HepG2 (cell line): ENCODE results near the gene TRH. TPM values are rescaled to one million over a fixed set of nuclear protein-coding genes. Genes with fewer than 3 reads are reported as not detected.

Source experiments
- EP300 ChIP-seq, 3 experiments: sonication (generic) in 1 of 3; formaldehyde crosslinking in 1 of 3; IDR thresholded peaks; 2 replicates each; pipeline versions ENCODE4 v1.5.1 to v1.6.1; 2011 to 2020; ENCODE audit warnings: low read depth in 2 of 3, low read length in 2 of 3, borderline replicate concordance in 1 of 3, improper control_type of control experiment in 1 of 3, mild to moderate bottlenecking in 1 of 3, missing genetic modification reagents in 1 of 3, moderate library complexity in 1 of 3
- HBP1 ChIP-seq: IDR thresholded peaks from 2 replicates; pipeline ENCODE4 v1.6.1; 2016; ENCODE audit warnings: low read depth, control low read depth
- HMGA1 ChIP-seq: sonication (generic); formaldehyde crosslinking; conservative IDR thresholded peaks from 2 replicates; pipeline ENCODE4 v1.4.0; 2020; ENCODE audit warnings: missing genetic modification reagents
- HNRNPLL ChIP-seq: fragments of 200-400 bp; formaldehyde crosslinking; IDR thresholded peaks from 2 replicates; pipeline ENCODE4 v1.6.1; 2017; ENCODE audit warnings: mild to moderate bottlenecking, low read depth, low read length; ENCODE audit not compliant: poor library complexity, severe bottlenecking
- IRF2 ChIP-seq: IDR thresholded peaks from 2 replicates; pipeline ENCODE4 v1.6.1; 2018; ENCODE audit warnings: missing genetic modification reagents, missing compliant biosample characterization
- NCOR1 ChIP-seq: fragments of 200-600 bp; sonication (generic); IDR thresholded peaks from 2 replicates; pipeline ENCODE4 v1.7.0; 2017; ENCODE audit warnings: antibody characterized with exemption, low read length, borderline replicate concordance
- NFE2 ChIP-seq: sonication (generic); formaldehyde crosslinking; IDR thresholded peaks from 2 replicates; pipeline ENCODE4 v1.4.0; 2020; ENCODE audit warnings: missing genetic modification reagents
- SAP130 ChIP-seq: IDR thresholded peaks from 2 replicates; pipeline ENCODE4 v1.6.1; 2016; ENCODE audit warnings: low read depth
- SOX5 ChIP-seq: IDR thresholded peaks from 2 replicates; pipeline ENCODE4 v1.6.1; 2016; ENCODE audit warnings: borderline replicate concordance
- SP4 ChIP-seq: sonication (generic); formaldehyde crosslinking; IDR thresholded peaks from 2 replicates; pipeline ENCODE4 v1.8.1; 2023; ENCODE audit warnings: mild to moderate bottlenecking, missing genetic modification reagents
- TEAD2 ChIP-seq: sonication (generic); formaldehyde crosslinking; IDR thresholded peaks from 2 replicates; pipeline ENCODE4 v1.9.0; 2021; ENCODE audit warnings: missing genetic modification reagents
- XRCC5 ChIP-seq: fragments of 200-400 bp; formaldehyde crosslinking; optimal IDR thresholded peaks from 2 replicates; pipeline ENCODE3; 2017; ENCODE audit warnings: mild to moderate bottlenecking, low read length
- YEATS4 ChIP-seq: sonication (generic); formaldehyde crosslinking; IDR thresholded peaks from 2 replicates; pipeline ENCODE4 v1.4.0; 2020; ENCODE audit warnings: missing genetic modification reagents, borderline replicate concordance
- ZBTB38 ChIP-seq: sonication (generic); formaldehyde crosslinking; IDR thresholded peaks from 2 replicates; pipeline ENCODE4 v1.5.1; 2020; ENCODE audit warnings: mild to moderate bottlenecking, missing genetic modification reagents
- ZFX ChIP-seq: sonication (generic); formaldehyde crosslinking; IDR thresholded peaks from 2 replicates; pipeline ENCODE4 v1.4.0; 2020; ENCODE audit warnings: mild to moderate bottlenecking, low read depth, missing genetic modification reagents, moderate library complexity
- ZFY ChIP-seq: sonication (generic); formaldehyde crosslinking; IDR thresholded peaks from 2 replicates; pipeline ENCODE4 v1.4.0; 2020; ENCODE audit warnings: missing genetic modification reagents
- ZKSCAN5 ChIP-seq: sonication (generic); formaldehyde crosslinking; IDR thresholded peaks from 2 replicates; pipeline ENCODE4 v1.5.1; 2020; ENCODE audit warnings: mild to moderate bottlenecking, missing genetic modification reagents
- ZNF121 ChIP-seq: sonication (generic); formaldehyde crosslinking; IDR thresholded peaks from 2 replicates; pipeline ENCODE4 v1.5.0; 2020; ENCODE audit warnings: mild to moderate bottlenecking, missing genetic modification reagents
- ZNF124 ChIP-seq: sonication (generic); formaldehyde crosslinking; IDR thresholded peaks from 2 replicates; pipeline ENCODE4 v1.4.0; 2020; ENCODE audit warnings: missing genetic modification reagents
- ZNF615 ChIP-seq: sonication (generic); formaldehyde crosslinking; IDR thresholded peaks from 2 replicates; pipeline ENCODE4 v1.5.0; 2020; ENCODE audit warnings: mild to moderate bottlenecking, missing genetic modification reagents, borderline replicate concordance
- ZNF768 ChIP-seq: sonication (generic); formaldehyde crosslinking; IDR thresholded peaks from 2 replicates; pipeline ENCODE4 v1.4.0; 2020; ENCODE audit warnings: missing genetic modification reagents
- ZSCAN21 ChIP-seq: sonication (generic); formaldehyde crosslinking; IDR thresholded peaks from 2 replicates; pipeline ENCODE4 v1.8.0; 2022; ENCODE audit warnings: mild to moderate bottlenecking, missing genetic modification reagents, moderate library complexity, borderline replicate concordance
- polyA plus RNA-seq, 8 experiments: library from polyadenylated mRNA; depleted of rRNA in 3 of 8; stranded (reverse) in 7 of 8; unstranded in 1 of 8; fragments of >200 nt; fragmentation: Illumina TruSeq in 4 of 8; extraction: Trizol in 4 of 8; gene quantifications; 2 replicates each; pipeline versions ENCODE4 v1.2.1 to v1.2.3, GENCODE V29; 2011 to 2016; ENCODE audit warnings: low read depth in 4 of 8, missing spikeins in 1 of 8, mixed read lengths in 1 of 8; ENCODE audit not compliant: insufficient read depth in 1 of 8
- total RNA-seq, 5 experiments: library from RNA; depleted of rRNA; stranded (reverse); fragments of >200 nt; fragmentation: Illumina TruSeq; extraction: Trizol; gene quantifications; 2 replicates each; pipeline ENCODE4 v1.2.3, GENCODE V29; 2016; ENCODE audit warnings: low read depth in 1 of 5
- TF ChIP-seq, protein P1 (sequence below): sonication (generic); formaldehyde crosslinking; IDR thresholded peaks from 2 replicates; pipeline ENCODE4 v1.5.0; 2020; ENCODE audit warnings: mild to moderate bottlenecking, missing genetic modification reagents
- TF ChIP-seq, protein P2 (sequence below): sonication (generic); formaldehyde crosslinking; IDR thresholded peaks from 2 replicates; pipeline ENCODE4 v1.5.1; 2020; ENCODE audit warnings: mild to moderate bottlenecking, missing genetic modification reagents, moderate library complexity

The TRH gene
- total and polyA plus RNA-seq, 2 of the 13 experiments (the other 11 are each of a cell fraction or from before 2014, with no cell fraction given) = not detected

DNA sequence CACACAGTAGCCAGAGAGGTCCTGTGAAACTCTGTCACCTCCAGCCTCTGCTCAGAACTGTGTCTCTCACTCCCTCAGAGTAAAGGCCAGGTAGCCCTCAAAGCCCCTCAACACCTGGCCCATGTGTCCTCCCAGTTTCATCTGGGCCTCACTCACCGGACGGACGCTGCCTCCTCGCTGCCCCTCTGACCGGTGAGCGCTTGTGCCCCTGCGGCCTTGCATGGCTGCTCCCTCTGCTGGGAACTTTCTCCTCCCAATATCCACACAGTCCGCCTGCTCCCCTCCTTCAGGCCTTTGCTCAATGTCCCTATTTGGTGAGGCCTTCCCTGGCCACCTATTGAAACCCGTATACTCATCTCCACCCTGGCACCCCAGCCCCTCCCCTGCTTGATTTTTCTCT is 36.8 kb upstream of the TRH start (continued):
- TF ChIP-seq ZNF615 (no peak), SP4 (CRISPR knock-in tag) (peak; percentile 29; the same call in 1 of the 2 replicates), IRF2 (CRISPR knock-in tag) (0 out of 2 replicates have a peak, but pooled peaks have one; percentile 16), ZFX (CRISPR knock-in tag) (peak; percentile 76), ZSCAN21 (CRISPR knock-in tag) (no peak), YEATS4 (CRISPR knock-in tag) (no peak), SAP130 (CRISPR knock-in tag) (peak; percentile 26; the same call in 1 of the 2 replicates), NFE2 (no peak), ZNF121 (CRISPR knock-in tag) (peak; percentile 9; the same call in 1 of the 2 replicates), TEAD2 (no peak), HBP1 (CRISPR knock-in tag) (no peak), XRCC5 (peak; percentile 49), HMGA1 (CRISPR knock-in tag) (no peak), SOX5 (no peak), HNRNPLL (peak; percentile 28), ZNF768 (CRISPR knock-in tag) (peak; percentile 36; the same call in 1 of the 2 replicates), ZKSCAN5 (CRISPR knock-in tag) (0 out of 2 replicates have a peak, but pooled peaks have one; percentile 75), ZBTB38 (CRISPR knock-in tag) (peak; percentile 62), EP300 (IDR thresholded peaks at IDR 0.05; ENCODE audit: low read depth in 2 of 2, low read length in 2 of 2) (no peak), EP300 (CRISPR knock-in tag; IDR thresholded peaks at IDR 0.05; ENCODE audit: borderline replicate concordance) (no peak), ZFY (CRISPR knock-in tag) (peak; percentile 26; the same call in 1 of the 2 replicates), ZNF124 (no peak), NCOR1 (no peak)
- TF ChIP-seq, protein P1, sequence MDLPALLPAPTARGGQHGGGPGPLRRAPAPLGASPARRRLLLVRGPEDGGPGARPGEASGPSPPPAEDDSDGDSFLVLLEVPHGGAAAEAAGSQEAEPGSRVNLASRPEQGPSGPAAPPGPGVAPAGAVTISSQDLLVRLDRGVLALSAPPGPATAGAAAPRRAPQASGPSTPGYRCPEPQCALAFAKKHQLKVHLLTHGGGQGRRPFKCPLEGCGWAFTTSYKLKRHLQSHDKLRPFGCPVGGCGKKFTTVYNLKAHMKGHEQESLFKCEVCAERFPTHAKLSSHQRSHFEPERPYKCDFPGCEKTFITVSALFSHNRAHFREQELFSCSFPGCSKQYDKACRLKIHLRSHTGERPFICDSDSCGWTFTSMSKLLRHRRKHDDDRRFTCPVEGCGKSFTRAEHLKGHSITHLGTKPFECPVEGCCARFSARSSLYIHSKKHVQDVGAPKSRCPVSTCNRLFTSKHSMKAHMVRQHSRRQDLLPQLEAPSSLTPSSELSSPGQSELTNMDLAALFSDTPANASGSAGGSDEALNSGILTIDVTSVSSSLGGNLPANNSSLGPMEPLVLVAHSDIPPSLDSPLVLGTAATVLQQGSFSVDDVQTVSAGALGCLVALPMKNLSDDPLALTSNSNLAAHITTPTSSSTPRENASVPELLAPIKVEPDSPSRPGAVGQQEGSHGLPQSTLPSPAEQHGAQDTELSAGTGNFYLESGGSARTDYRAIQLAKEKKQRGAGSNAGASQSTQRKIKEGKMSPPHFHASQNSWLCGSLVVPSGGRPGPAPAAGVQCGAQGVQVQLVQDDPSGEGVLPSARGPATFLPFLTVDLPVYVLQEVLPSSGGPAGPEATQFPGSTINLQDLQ (CRISPR knock-in tag) = no peak
- TF ChIP-seq, protein P2, sequence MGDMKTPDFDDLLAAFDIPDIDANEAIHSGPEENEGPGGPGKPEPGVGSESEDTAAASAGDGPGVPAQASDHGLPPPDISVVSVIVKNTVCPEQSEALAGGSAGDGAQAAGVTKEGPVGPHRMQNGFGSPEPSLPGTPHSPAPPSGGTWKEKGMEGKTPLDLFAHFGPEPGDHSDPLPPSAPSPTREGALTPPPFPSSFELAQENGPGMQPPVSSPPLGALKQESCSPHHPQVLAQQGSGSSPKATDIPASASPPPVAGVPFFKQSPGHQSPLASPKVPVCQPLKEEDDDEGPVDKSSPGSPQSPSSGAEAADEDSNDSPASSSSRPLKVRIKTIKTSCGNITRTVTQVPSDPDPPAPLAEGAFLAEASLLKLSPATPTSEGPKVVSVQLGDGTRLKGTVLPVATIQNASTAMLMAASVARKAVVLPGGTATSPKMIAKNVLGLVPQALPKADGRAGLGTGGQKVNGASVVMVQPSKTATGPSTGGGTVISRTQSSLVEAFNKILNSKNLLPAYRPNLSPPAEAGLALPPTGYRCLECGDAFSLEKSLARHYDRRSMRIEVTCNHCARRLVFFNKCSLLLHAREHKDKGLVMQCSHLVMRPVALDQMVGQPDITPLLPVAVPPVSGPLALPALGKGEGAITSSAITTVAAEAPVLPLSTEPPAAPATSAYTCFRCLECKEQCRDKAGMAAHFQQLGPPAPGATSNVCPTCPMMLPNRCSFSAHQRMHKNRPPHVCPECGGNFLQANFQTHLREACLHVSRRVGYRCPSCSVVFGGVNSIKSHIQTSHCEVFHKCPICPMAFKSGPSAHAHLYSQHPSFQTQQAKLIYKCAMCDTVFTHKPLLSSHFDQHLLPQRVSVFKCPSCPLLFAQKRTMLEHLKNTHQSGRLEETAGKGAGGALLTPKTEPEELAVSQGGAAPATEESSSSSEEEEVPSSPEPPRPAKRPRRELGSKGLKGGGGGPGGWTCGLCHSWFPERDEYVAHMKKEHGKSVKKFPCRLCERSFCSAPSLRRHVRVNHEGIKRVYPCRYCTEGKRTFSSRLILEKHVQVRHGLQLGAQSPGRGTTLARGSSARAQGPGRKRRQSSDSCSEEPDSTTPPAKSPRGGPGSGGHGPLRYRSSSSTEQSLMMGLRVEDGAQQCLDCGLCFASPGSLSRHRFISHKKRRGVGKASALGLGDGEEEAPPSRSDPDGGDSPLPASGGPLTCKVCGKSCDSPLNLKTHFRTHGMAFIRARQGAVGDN (CRISPR knock-in tag) = peak; percentile 81
